SK-N-SH (cell line): Measurements from ENCODE around the gene RAB3B. TPM values are rescaled to one million over a fixed set of nuclear protein-coding genes. Genes with fewer than 3 reads are reported as not detected.

Experiments
- CTCF ChIA-PET: fragments of 300-600, 350-600 bp; formaldehyde crosslinking; extraction: SDS; loops from one replicate; lab custom pipeline; 2021; lab: Yijun Ruan, JAX
- POLR2A ChIA-PET: fragments of 350-600 bp; sonication (Branson Sonifier 250); formaldehyde crosslinking; extraction: SDS; loops from one replicate; lab custom pipeline; 2020; ENCODE audit warnings: antibody characterized with exemption, inconsistent platforms; lab: Yijun Ruan, JAX
- DNase-seq: peaks from one replicate; pipeline ENCODE4 v3.0.0; 2012
- H2AFZ ChIP-seq: fragments of 200-600 bp; sonication (generic); 2 replicates; pipeline ENCODE4 v1.8.1; 2016; ENCODE audit warnings: antibody characterized with exemption, mild to moderate bottlenecking, low read depth
- H3F3A ChIP-seq: fragments of 200-600 bp; sonication (generic); replicated peaks from 2 replicates; pipeline ENCODE3; 2016; ENCODE audit warnings: antibody characterized with exemption, mild to moderate bottlenecking; ENCODE audit not compliant: insufficient read depth
- H3K27ac ChIP-seq, 2 experiments: fragments of 200-500 bp in 1 of 2; fragments of 200-600 bp in 1 of 2; sonication (Bioruptor generic) in 1 of 2; sonication (generic), shearing (Covaris generic) in 1 of 2; 2 replicates each; pipeline versions ENCODE4 v1.5.1 to v1.6.1; 2014 to 2016; ENCODE audit warnings: low read depth in 2 of 2, inconsistent platforms in 1 of 2, low read length in 1 of 2, mild to moderate bottlenecking in 1 of 2, mixed read lengths in 1 of 2
- H3K27me3 ChIP-seq: fragments of 200-600 bp; sonication (generic), shearing (Covaris generic); 2 replicates; pipeline ENCODE4 v1.6.1; 2016; ENCODE audit warnings: mixed run types; ENCODE audit not compliant: insufficient read depth
- H3K36me3 ChIP-seq, 2 experiments: fragments of 200-500 bp in 1 of 2; fragments of 200-600 bp in 1 of 2; sonication (Bioruptor generic) in 1 of 2; sonication (generic) in 1 of 2; replicated peaks in 1 of 2; 2 replicates each; pipeline versions ENCODE3 to v1.5.1; 2014 to 2016; ENCODE audit warnings: low read length in 1 of 2, mild to moderate bottlenecking in 1 of 2; ENCODE audit not compliant: insufficient read depth in 2 of 2, control insufficient read depth in 1 of 2
- H3K4me1 ChIP-seq, 2 experiments: fragments of 200-500 bp in 1 of 2; fragments of 200-600 bp in 1 of 2; sonication (Bioruptor generic) in 1 of 2; sonication (generic), shearing (Covaris generic) in 1 of 2; 2 replicates each; pipeline versions ENCODE4 v1.5.1 to v1.6.1; 2014 to 2016; ENCODE audit warnings: low read depth in 1 of 2, low read length in 1 of 2, mixed run types in 1 of 2; ENCODE audit not compliant: insufficient read depth in 2 of 2, control insufficient read depth in 1 of 2
- H3K4me2 ChIP-seq: fragments of 200-600 bp; sonication (generic), shearing (Covaris generic); 2 replicates; pipeline ENCODE4 v1.6.1; 2017; ENCODE audit warnings: mixed run types
- H3K4me3 ChIP-seq, 2 experiments: fragments of 200-500 bp in 1 of 2; fragments of 200-600 bp in 1 of 2; sonication (Bioruptor generic) in 1 of 2; sonication (generic), shearing (Covaris generic) in 1 of 2; 2 replicates each; pipeline versions ENCODE4 v1.5.1 to v1.8.1; 2014 to 2016; ENCODE audit warnings: low read depth in 2 of 2, inconsistent platforms in 1 of 2, low read length in 1 of 2, mild to moderate bottlenecking in 1 of 2, mixed read lengths in 1 of 2, moderate library complexity in 1 of 2
- H3K79me2 ChIP-seq: fragments of 200-600 bp; sonication (generic); 2 replicates; pipeline ENCODE4 v1.8.1; 2017; ENCODE audit warnings: mild to moderate bottlenecking; ENCODE audit not compliant: insufficient read depth
- H3K9ac ChIP-seq: fragments of 200-600 bp; sonication (generic); 2 replicates; pipeline ENCODE4 v1.6.1; 2017; ENCODE audit warnings: mixed run types
- H3K9me2 ChIP-seq: fragments of 200-600 bp; sonication (generic); 2 replicates; pipeline ENCODE4 v1.6.1; 2017; ENCODE audit warnings: mixed run types
- H3K9me3 ChIP-seq: fragments of 200-600 bp; sonication (generic); 2 replicates; pipeline ENCODE4 v1.6.1; 2017; ENCODE audit warnings: mixed run types, mild to moderate bottlenecking, moderate library complexity
- H4K20me1 ChIP-seq: fragments of 200-600 bp; sonication (generic); 2 replicates; pipeline ENCODE4 v1.6.1; 2017; ENCODE audit warnings: mild to moderate bottlenecking, mixed run types; ENCODE audit not compliant: insufficient read depth
- EP300 ChIP-seq, 2 experiments: IDR thresholded peaks; 2 replicates each; pipeline versions ENCODE4 v1.4.0 to v1.6.1; 2012; ENCODE audit warnings: borderline replicate concordance in 1 of 2, low read depth in 1 of 2, low read length in 1 of 2
- EZH2phosphoT487 ChIP-seq: fragments of 200-600 bp; sonication (generic); IDR thresholded peaks from 2 replicates; pipeline ENCODE4 v1.6.1; 2017; ENCODE audit warnings: low read depth, mixed run types, mild to moderate bottlenecking, antibody characterized with exemption, moderate library complexity, borderline replicate concordance
- GATA2 ChIP-seq: sonication (generic); formaldehyde crosslinking; IDR thresholded peaks from 2 replicates; pipeline ENCODE4 v1.5.0; 2020; ENCODE audit warnings: mild to moderate bottlenecking, missing genetic modification reagents
- JUND ChIP-seq: IDR thresholded peaks from 2 replicates; pipeline ENCODE4 v1.4.0; 2012
- MXI1 ChIP-seq: IDR thresholded peaks from 2 replicates; pipeline ENCODE4 v1.6.1; 2012; ENCODE audit warnings: mild to moderate bottlenecking, low read depth, low read length, improper control_type of control experiment
- NFIC ChIP-seq: IDR thresholded peaks from 2 replicates; pipeline ENCODE4 v1.4.0; 2012; ENCODE audit warnings: borderline replicate concordance
- POLR2AphosphoS5 ChIP-seq: IDR thresholded peaks from 2 replicates; pipeline ENCODE4 v1.6.1; 2012; ENCODE audit warnings: low read depth, low read length
- RFX5 ChIP-seq: IDR thresholded peaks from 2 replicates; pipeline ENCODE4 v1.6.1; 2012; ENCODE audit warnings: mild to moderate bottlenecking, improper control_type of control experiment, low read length
- SMC3 ChIP-seq: IDR thresholded peaks from 2 replicates; pipeline ENCODE4 v1.6.1; 2012; ENCODE audit warnings: low read depth, low read length, improper control_type of control experiment
- TAF1 ChIP-seq: IDR thresholded peaks from 2 replicates; pipeline ENCODE4 v1.6.1; 2012; ENCODE audit warnings: low read depth, mild to moderate bottlenecking, low read length, moderate library complexity, borderline replicate concordance
- TEAD4 ChIP-seq: IDR thresholded peaks from 2 replicates; pipeline ENCODE4 v1.4.0; 2012; ENCODE audit warnings: mild to moderate bottlenecking, borderline replicate concordance; ENCODE audit not compliant: insufficient read depth
- YY1 ChIP-seq: IDR thresholded peaks from 2 replicates; pipeline ENCODE4 v1.4.0; 2012; ENCODE audit warnings: low read depth, mild to moderate bottlenecking
- WGBS: methylation state at CpG from one replicate; pipeline ENCODE4 v1.1.6; 2017; ENCODE audit warnings: low lambda C conversion rate; 5-methylcytosine and 5-hydroxymethylcytosine counted together
- polyA plus RNA-seq, 3 experiments: library from polyadenylated mRNA; depleted of rRNA; stranded (reverse); fragments of >200 nt; gene quantifications; 2 replicates each; pipeline ENCODE4 v1.2.3, GENCODE V29; 2012
- TF ChIP-seq, protein P1 (sequence below): fragments of 150-350 bp; IDR thresholded peaks from 2 replicates; pipeline ENCODE4 v1.6.1; 2016; ENCODE audit warnings: mild to moderate bottlenecking, low read depth, low read length
- TF ChIP-seq, protein P2 (sequence below): IDR thresholded peaks from 2 replicates; pipeline ENCODE4 v1.4.0; 2012; ENCODE audit warnings: low read depth
- TF ChIP-seq, protein P3 (sequence below): IDR thresholded peaks from 2 replicates; pipeline ENCODE4 v1.6.1; 2012; ENCODE audit warnings: mild to moderate bottlenecking, low read depth, low read length, moderate library complexity
- TF ChIP-seq, protein P4 (sequence below): fragments of 200-600 bp; sonication (generic); IDR thresholded peaks from 2 replicates; pipeline ENCODE4 v1.6.1; 2017; ENCODE audit warnings: antibody characterized with exemption, mild to moderate bottlenecking, moderate library complexity
- TF ChIP-seq, protein P5 (sequence below): fragments of 150-350 bp; IDR thresholded peaks from 2 replicates; pipeline ENCODE4 v1.6.1; 2017; ENCODE audit warnings: antibody characterized with exemption, low read length, low read depth, borderline replicate concordance

The RAB3B gene, protein sequence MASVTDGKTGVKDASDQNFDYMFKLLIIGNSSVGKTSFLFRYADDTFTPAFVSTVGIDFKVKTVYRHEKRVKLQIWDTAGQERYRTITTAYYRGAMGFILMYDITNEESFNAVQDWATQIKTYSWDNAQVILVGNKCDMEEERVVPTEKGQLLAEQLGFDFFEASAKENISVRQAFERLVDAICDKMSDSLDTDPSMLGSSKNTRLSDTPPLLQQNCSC
- 10.2 and 12.4 TPM in 2 replicates for polyA plus RNA-seq (2012; rRNA removed)
- polyA plus RNA-seq (2012; cell fraction: cytosol; rRNA removed) = 11.4 and 12.8 TPM in 2 replicates
- 9.2 and 15.1 TPM in 2 replicates for polyA plus RNA-seq (2012; cell fraction: nucleus; rRNA removed)

DNA sequence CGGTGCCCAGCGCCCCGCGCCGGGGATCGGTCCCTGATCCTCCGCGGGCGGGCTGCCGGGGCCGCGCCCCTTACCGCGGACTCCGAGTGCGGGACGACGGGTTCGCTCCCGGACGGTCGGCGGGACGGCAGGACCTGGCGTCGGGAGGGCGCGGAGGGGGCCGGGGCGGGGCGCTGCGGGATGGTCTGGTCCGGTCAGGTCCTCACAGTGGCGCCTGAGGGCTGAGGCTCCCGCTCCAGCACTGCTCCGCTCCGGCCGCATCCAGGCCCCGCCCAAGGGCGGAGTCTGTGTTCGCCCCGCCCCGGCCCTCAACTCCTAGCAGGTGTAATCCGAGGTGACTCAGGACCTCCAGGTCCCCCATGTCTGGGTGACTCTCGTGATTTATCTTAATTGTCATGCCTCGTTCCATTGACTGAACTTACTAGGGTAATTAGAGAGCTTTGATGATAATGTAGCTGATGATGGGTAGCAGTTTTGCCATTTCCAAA lies at the start of gene RAB3B:
TSS of gene RAB3B (minus strand) at position 223 of the 488 bp plus-strand sequence. CDS start 13,583 bp downstream, outside the sequence.
- Histone ChIP-seq H3K4me2 (peak within 1 kb of the TSS; percentile 79), H3K27ac (no peak within 1 kb of the TSS), H3K4me3 (peak within 1 kb of the TSS; percentile 69 to 77), H3K9ac (peak within 1 kb of the TSS; percentile 88), H3K9me3 (no peaks in the 10 kb centered on the region), H2AFZ (peak within 1 kb of the TSS; percentile 81; the same call in 1 of the 2 replicates), H3F3A (peaks cover 9% of the 10 kb centered on the region), H4K20me1 (no peaks in the 10 kb centered on the region), H3K27me3 (no peaks in the 10 kb centered on the region), H3K9me2 (no peaks in the 10 kb centered on the region), H3K4me1 (peaks cover 7 to 8% of the 10 kb centered on the region in 2 experiments; a peak in 2 of 4 replicates), H3K36me3 (peaks cover 0 to 7% of the 10 kb centered on the region in 2 experiments), H3K79me2 (peaks cover 51% of the 10 kb centered on the region)
- WGBS = under 1% methylated on average over 26 of the region's 46 CpGs
- ChIA-PET CTCF (interaction anchor here (1.3 to 1.9 kb wide), 2 partner anchors 88 to 93 kb away, joined by 3 to 15 read pairs; no protein-coding TSS in a partner anchor), POLR2A (no interaction called here)
- DNase-seq = peak; percentile 92
- TF ChIP-seq TAF1 (peak; percentile 83), EP300 (IDR thresholded peaks at IDR 0.05; ENCODE audit: borderline replicate concordance in 1 of 2, low read depth in 1 of 2, low read length in 1 of 2) (no peak), POLR2AphosphoS5 (peak; percentile 51)

DNA sequence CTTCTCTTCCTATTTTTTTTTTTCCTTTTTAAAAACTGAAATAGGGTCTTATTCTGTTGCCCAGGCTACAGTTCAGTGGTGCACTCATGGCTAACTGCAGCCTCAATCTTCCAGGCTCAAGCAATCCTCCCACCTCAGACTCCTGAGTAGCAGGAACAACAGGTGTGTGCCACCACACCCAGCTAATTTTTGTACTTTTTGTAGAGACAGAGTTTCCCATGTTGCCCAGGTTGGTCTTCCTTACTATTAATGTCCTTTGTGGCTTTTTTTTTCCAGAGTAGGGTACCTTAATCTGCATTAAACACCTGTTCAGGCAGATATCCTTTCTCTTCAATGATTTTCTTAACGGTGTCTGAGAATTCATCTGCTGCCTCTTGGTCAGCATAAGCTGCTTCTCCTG lies 47.4 kb upstream of the RAB3B start:
- CTCF ChIA-PET = interaction anchor here (0.9 to 2.4 kb wide), 3 partner anchors 16 to 39 kb away, joined by 3 to 5 read pairs (median 3); no protein-coding TSS in a partner anchor
- no peak for DNase-seq
- WGBS = 94% methylated on average over 1 of the region's 1 CpG
- H3K9me2 ChIP-seq = no peaks in the 10 kb centered on the region
- H3K4me2 ChIP-seq = no peak overlapping the region
- TF ChIP-seq, protein P1, sequence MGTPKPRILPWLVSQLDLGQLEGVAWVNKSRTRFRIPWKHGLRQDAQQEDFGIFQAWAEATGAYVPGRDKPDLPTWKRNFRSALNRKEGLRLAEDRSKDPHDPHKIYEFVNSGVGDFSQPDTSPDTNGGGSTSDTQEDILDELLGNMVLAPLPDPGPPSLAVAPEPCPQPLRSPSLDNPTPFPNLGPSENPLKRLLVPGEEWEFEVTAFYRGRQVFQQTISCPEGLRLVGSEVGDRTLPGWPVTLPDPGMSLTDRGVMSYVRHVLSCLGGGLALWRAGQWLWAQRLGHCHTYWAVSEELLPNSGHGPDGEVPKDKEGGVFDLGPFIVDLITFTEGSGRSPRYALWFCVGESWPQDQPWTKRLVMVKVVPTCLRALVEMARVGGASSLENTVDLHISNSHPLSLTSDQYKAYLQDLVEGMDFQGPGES = no peak
- TF ChIP-seq, protein P2, sequence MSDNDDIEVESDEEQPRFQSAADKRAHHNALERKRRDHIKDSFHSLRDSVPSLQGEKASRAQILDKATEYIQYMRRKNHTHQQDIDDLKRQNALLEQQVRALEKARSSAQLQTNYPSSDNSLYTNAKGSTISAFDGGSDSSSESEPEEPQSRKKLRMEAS = no peak
- TF ChIP-seq NFIC = no peak
- no peak for TF ChIP-seq GATA2 (CRISPR knock-in tag)
- TF ChIP-seq JUND = no peak
- no peak for TF ChIP-seq EZH2phosphoT487
- TF ChIP-seq YY1 = no peak
- no peak for TF ChIP-seq MXI1
- TF ChIP-seq, protein P3, sequence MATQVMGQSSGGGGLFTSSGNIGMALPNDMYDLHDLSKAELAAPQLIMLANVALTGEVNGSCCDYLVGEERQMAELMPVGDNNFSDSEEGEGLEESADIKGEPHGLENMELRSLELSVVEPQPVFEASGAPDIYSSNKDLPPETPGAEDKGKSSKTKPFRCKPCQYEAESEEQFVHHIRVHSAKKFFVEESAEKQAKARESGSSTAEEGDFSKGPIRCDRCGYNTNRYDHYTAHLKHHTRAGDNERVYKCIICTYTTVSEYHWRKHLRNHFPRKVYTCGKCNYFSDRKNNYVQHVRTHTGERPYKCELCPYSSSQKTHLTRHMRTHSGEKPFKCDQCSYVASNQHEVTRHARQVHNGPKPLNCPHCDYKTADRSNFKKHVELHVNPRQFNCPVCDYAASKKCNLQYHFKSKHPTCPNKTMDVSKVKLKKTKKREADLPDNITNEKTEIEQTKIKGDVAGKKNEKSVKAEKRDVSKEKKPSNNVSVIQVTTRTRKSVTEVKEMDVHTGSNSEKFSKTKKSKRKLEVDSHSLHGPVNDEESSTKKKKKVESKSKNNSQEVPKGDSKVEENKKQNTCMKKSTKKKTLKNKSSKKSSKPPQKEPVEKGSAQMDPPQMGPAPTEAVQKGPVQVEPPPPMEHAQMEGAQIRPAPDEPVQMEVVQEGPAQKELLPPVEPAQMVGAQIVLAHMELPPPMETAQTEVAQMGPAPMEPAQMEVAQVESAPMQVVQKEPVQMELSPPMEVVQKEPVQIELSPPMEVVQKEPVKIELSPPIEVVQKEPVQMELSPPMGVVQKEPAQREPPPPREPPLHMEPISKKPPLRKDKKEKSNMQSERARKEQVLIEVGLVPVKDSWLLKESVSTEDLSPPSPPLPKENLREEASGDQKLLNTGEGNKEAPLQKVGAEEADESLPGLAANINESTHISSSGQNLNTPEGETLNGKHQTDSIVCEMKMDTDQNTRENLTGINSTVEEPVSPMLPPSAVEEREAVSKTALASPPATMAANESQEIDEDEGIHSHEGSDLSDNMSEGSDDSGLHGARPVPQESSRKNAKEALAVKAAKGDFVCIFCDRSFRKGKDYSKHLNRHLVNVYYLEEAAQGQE = no peak
- TF ChIP-seq EP300 (IDR thresholded peaks at IDR 0.05; ENCODE audit: borderline replicate concordance in 1 of 2, low read depth in 1 of 2, low read length in 1 of 2) = no peak
- TF ChIP-seq, protein P4, sequence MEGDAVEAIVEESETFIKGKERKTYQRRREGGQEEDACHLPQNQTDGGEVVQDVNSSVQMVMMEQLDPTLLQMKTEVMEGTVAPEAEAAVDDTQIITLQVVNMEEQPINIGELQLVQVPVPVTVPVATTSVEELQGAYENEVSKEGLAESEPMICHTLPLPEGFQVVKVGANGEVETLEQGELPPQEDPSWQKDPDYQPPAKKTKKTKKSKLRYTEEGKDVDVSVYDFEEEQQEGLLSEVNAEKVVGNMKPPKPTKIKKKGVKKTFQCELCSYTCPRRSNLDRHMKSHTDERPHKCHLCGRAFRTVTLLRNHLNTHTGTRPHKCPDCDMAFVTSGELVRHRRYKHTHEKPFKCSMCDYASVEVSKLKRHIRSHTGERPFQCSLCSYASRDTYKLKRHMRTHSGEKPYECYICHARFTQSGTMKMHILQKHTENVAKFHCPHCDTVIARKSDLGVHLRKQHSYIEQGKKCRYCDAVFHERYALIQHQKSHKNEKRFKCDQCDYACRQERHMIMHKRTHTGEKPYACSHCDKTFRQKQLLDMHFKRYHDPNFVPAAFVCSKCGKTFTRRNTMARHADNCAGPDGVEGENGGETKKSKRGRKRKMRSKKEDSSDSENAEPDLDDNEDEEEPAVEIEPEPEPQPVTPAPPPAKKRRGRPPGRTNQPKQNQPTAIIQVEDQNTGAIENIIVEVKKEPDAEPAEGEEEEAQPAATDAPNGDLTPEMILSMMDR = no peak
- no peak for TF ChIP-seq SMC3
- no peak for TF ChIP-seq TEAD4
- no peak for TF ChIP-seq RFX5
- TF ChIP-seq, protein P5, sequence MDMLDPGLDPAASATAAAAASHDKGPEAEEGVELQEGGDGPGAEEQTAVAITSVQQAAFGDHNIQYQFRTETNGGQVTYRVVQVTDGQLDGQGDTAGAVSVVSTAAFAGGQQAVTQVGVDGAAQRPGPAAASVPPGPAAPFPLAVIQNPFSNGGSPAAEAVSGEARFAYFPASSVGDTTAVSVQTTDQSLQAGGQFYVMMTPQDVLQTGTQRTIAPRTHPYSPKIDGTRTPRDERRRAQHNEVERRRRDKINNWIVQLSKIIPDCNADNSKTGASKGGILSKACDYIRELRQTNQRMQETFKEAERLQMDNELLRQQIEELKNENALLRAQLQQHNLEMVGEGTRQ = no peak
- TF ChIP-seq, all 33 proteins: peak for 0
- H3K27ac ChIP-seq = no peak overlapping the region
- H3K79me2 ChIP-seq = peaks cover 32% of the 10 kb centered on the region
- H3F3A ChIP-seq = peaks cover 11% of the 10 kb centered on the region
- H3K4me1 ChIP-seq = peaks cover 0 to 2% of the 10 kb centered on the region in 2 experiments; a peak in 2 of 4 replicates
- no peak overlapping the region for H3K4me3 ChIP-seq
- H3K36me3 ChIP-seq = peaks cover 8 to 35% of the 10 kb centered on the region in 2 experiments
- H3K27me3 ChIP-seq = no peaks in the 10 kb centered on the region
- H4K20me1 ChIP-seq = no peaks in the 10 kb centered on the region
- H2AFZ ChIP-seq = no peak overlapping the region
- no peak overlapping the region for H3K9ac ChIP-seq
- POLR2A ChIA-PET = no interaction called here
- no peaks in the 10 kb centered on the region for H3K9me3 ChIP-seq
